T-helper 2 cell treated with Interferon-gamma antibody and Interleukin-4, amounts not matched to agents 5 μg/mL and 100 μg/mL, for 36 hours (primary cell): ENCODE results near the gene MIS12.
A peak's percentile ranks its signal among the peaks of the same experiment; 100 is the strongest.

ENCODE experiments used
- DNase-seq: peaks from one replicate; pipeline ENCODE4 v3.0.0; 2021; ENCODE audit warnings: low spot score
- H3K27ac Mint-ChIP-seq: one replicate; pipeline ENCODE4 v1.8.0; 2021; ENCODE audit warnings: mild to moderate bottlenecking, mixed read lengths
- H3K27me3 Mint-ChIP-seq: one replicate; pipeline ENCODE4 v1.8.0; 2021; ENCODE audit warnings: low read depth, mixed read lengths
- H3K36me3 Mint-ChIP-seq: one replicate; pipeline ENCODE4 v1.8.0; 2021; ENCODE audit warnings: low read depth, mixed read lengths
- H3K4me1 Mint-ChIP-seq: one replicate; pipeline ENCODE4 v1.8.0; 2021; ENCODE audit warnings: low read depth, mixed read lengths
- H3K4me3 Mint-ChIP-seq: one replicate; pipeline ENCODE4 v1.8.0; 2022; ENCODE audit warnings: mild to moderate bottlenecking, moderate library complexity, mixed read lengths
- H3K9me3 Mint-ChIP-seq: one replicate; pipeline ENCODE4 v1.8.0; 2021; ENCODE audit warnings: mixed read lengths

MIS12 gene

DNA sequence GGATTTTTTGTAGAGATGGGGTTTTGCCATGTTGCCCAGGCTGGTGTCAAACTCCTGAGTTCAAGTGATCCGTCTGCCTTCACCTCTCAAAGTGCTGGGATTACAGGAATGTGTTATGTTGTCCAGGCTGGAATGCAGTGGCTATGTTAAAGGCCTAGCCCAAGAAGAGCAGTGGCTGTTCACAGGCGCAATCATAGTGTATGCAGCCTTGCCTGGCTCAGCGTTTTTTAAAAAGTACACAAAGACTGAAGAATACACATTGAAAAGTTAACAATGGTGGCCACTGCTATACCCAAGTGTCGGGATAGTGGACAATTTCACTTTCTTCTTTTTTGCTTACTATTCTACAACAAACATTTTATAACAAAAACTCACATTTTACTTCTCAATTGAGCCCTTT is 7.4 kb upstream of the MIS12 start:
- H3K36me3 Mint-ChIP-seq: peaks cover 75% of the 10 kb centered on the region
- H3K27ac Mint-ChIP-seq: no peak overlapping the region
- H3K4me1 Mint-ChIP-seq: peaks cover 13% of the 10 kb centered on the region
- no peaks in the 10 kb centered on the region for H3K9me3 Mint-ChIP-seq
- no peaks in the 10 kb centered on the region for H3K27me3 Mint-ChIP-seq
- H3K4me3 Mint-ChIP-seq: no peak overlapping the region
- no peak for DNase-seq

DNA sequence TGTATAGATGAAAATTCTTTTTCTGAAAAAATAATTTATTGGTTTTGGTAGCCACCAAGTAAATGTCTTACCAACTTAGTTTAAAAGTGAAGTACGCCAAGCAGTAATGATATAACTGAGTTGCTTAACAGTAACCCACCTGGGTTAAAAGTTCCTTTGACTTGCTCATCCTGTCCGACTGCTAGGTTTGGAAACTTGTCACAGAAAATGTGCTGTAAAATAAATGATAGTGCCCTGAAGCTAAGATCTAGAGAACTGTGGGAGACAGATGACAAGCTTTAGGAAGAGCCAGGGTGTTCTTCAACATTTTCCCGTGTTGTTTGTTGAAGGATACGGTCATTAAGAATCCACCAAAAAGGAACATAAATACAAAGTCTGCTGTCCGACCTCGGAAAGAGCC is 5.4 kb upstream of the MIS12 start:
- Mint-ChIP-seq H3K27ac (no peak overlapping the region), H3K27me3 (no peaks in the 10 kb centered on the region), H3K4me1 (peaks cover 22% of the 10 kb centered on the region), H3K36me3 (peaks cover 76% of the 10 kb centered on the region), H3K9me3 (no peaks in the 10 kb centered on the region), H3K4me3 (no peak overlapping the region)
- DNase-seq: no peak

DNA sequence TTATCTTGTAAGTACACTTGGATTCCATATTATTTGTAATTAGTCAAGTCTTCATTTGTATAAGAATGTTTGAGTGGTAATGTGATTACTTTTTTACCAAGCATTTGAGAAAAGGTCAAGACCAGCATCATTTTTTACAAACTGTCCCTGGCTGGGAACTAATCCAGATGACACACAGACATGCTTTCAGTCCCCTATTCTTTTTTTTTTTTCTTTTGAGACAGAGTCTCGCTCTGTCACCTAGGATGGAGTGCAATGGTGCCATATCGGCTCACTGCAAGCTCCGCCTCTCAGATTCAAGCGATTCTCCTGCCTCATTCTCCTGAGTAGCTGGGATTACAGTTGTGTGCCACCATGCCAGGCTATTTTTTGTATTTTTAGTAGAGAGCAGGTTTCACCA is 4.9 kb upstream of the MIS12 start:
- Mint-ChIP-seq H3K36me3 (peaks cover 73% of the 10 kb centered on the region), H3K27ac (no peak overlapping the region), H3K4me3 (no peak overlapping the region), H3K4me1 (peaks cover 22% of the 10 kb centered on the region), H3K27me3 (no peaks in the 10 kb centered on the region), H3K9me3 (no peaks in the 10 kb centered on the region)
- no peak for DNase-seq

DNA sequence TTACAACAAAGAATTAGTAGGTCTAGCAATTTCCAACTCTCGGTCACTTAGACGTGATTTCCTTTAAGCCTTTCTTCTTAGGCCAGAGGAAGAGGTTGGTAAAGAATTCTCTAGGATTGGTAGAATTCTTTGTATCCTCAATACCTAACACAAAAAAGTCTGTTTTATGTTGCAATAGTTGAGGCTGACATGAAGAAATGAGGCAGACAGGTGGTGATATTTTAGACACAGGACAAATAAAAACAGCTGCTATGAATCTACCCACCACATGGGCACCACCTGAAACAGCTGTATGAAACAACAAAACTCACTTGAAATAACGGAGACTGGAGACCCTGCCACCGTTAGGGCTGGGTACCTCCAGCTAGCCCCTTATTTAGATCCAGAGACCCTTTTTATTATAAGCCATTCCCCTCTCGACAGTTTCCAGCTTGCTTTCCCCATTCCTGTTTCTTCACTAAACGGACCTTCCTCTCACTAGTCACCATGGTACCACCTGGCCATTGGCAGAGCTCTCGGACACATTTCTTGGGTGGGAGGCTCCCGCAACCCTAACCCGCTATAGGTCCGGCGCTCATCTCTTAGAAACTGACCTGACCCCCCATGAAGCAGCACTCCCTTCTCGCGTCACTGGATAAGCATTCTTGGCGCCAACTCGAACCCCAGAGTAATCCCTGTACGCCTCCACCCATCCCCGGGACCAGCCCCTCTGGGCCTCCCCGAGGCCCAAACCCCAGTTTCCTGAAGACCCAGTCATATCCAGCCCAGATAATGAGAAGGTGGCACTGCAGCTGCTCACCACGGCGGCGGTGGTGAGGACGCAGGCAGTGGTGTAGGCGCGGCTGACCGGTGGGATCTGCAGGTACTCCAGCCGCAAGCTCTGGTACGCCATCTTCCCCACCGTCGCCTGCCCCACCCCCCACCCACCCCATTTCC is 828 bp upstream of the MIS12 start, which contains the start of gene DERL2:
Gene DERL2 (minus strand): TSS at position 909 of the 936 bp plus-strand sequence. CDS start 17 bp downstream, at position 892.
- Mint-ChIP-seq H3K4me3 (peak within 1 kb of the TSS; percentile 99), H3K4me1 (peaks cover 35% of the 10 kb centered on the region), H3K27me3 (no peaks in the 10 kb centered on the region), H3K27ac (peak within 1 kb of the TSS; percentile 97), H3K9me3 (no peaks in the 10 kb centered on the region), H3K36me3 (peaks cover 73% of the 10 kb centered on the region)
- no peak for DNase-seq

DNA sequence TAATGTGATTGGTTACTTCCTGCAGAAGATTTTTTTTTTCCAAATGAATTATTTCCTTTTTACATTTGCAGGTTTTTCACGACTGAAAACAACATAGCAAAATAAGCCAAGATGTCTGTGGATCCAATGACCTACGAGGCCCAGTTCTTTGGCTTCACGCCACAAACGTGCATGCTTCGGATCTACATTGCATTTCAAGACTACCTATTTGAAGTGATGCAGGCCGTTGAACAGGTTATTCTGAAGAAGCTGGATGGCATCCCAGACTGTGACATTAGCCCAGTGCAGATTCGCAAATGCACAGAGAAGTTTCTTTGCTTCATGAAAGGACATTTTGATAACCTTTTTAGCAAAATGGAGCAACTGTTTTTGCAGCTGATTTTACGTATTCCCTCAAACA is 2.4 kb downstream of the MIS12 start:
- Mint-ChIP-seq H3K4me3 (no peak overlapping the region), H3K36me3 (peaks cover 52% of the 10 kb centered on the region), H3K27ac (no peak overlapping the region), H3K4me1 (peaks cover 27% of the 10 kb centered on the region), H3K9me3 (peaks cover 3% of the 10 kb centered on the region), H3K27me3 (no peaks in the 10 kb centered on the region)
- DNase-seq: no peak

DNA sequence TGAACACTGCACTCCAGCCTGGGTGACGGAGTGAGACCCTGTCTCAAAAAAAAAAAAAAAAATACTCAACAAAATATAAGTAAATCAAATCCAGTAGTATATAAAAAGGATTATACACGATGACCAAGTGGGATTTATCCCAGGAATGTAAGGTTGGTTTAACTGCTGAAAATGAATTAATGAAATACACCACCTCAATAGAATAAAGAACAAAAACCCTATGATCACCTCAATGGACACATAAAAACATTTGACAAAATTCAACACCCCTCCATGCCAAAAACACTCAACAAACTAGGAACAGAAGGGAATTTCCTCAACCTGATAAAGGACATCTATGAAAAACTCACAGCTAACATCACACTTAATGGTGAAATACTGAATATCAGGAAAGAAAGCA is 6.6 kb downstream of the MIS12 start:
- peaks cover 12% of the 10 kb centered on the region for H3K27me3 Mint-ChIP-seq
- H3K36me3 Mint-ChIP-seq: peaks cover 27% of the 10 kb centered on the region
- peaks cover 3% of the 10 kb centered on the region for H3K9me3 Mint-ChIP-seq
- H3K4me3 Mint-ChIP-seq: no peak overlapping the region
- no peak for DNase-seq
- no peak overlapping the region for H3K27ac Mint-ChIP-seq
- peaks cover 5% of the 10 kb centered on the region for H3K4me1 Mint-ChIP-seq

DNA sequence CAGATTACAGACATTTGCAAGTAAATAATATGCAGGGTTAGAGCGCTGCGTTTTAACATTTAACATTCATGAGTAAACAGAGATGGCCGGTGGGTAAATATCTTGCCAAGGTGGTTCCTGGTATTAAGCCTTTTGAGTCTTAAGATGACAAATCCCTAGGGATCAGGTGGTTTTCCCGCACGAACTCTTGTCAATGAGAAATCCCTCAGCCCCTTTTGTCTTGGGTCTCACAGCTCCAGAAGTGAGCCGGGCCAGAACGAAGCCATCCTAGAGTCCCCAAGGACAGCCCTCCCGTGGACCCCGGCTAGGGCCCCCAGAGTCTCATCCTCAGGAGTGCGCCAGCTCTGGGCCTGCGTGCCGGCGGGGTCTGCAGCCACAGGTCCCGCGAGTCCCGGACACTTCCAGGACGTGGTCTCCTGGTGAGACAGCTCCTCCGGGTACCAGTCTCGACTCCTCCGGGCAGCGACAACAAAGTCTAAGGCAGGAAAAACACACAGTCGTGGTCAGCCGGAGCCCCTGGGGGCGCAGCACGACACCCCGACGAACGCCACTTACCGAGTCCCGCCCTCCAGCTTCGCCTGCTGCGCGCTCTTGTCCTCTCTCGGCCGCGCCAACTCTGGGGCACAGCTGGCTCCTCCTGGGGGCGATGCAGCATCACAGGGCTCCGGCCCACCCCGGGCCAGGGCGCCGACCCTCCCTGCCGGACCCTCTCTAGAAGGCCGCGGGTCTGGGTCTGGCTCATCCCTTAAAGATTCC is 13.3 kb downstream of the MIS12 start:
- no peak for DNase-seq
- H3K27ac Mint-ChIP-seq: no peak overlapping the region
- H3K36me3 Mint-ChIP-seq: peaks cover 18% of the 10 kb centered on the region
- peaks cover 6% of the 10 kb centered on the region for H3K4me1 Mint-ChIP-seq
- peak overlapping the region; percentile 96 for H3K4me3 Mint-ChIP-seq
- no peaks in the 10 kb centered on the region for H3K9me3 Mint-ChIP-seq
- H3K27me3 Mint-ChIP-seq: peaks cover 15% of the 10 kb centered on the region

DNA sequence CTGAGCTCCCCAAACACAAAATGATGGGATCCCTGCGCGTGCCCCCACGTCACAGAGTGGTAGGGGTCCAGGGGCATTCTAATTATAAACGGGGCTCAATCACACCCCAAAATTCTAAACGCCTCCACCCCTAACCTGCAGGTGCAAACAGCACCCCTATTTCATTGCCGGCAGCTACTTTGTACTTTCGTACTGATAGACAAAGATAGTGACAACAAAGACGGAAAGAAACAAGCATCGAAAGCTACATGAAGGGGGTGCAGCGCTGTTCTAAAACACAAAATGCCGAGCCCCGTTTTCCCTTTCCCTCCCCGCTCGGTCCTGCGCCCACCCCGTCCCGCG is 13.9 kb downstream of the MIS12 start:
- DNase-seq: no peak
- Mint-ChIP-seq H3K4me3 (peak overlapping the region; percentile 96), H3K36me3 (peaks cover 18% of the 10 kb centered on the region), H3K27me3 (peaks cover 14% of the 10 kb centered on the region), H3K27ac (peak overlapping the region; percentile 58), H3K9me3 (no peaks in the 10 kb centered on the region), H3K4me1 (peaks cover 6% of the 10 kb centered on the region)

DNA sequence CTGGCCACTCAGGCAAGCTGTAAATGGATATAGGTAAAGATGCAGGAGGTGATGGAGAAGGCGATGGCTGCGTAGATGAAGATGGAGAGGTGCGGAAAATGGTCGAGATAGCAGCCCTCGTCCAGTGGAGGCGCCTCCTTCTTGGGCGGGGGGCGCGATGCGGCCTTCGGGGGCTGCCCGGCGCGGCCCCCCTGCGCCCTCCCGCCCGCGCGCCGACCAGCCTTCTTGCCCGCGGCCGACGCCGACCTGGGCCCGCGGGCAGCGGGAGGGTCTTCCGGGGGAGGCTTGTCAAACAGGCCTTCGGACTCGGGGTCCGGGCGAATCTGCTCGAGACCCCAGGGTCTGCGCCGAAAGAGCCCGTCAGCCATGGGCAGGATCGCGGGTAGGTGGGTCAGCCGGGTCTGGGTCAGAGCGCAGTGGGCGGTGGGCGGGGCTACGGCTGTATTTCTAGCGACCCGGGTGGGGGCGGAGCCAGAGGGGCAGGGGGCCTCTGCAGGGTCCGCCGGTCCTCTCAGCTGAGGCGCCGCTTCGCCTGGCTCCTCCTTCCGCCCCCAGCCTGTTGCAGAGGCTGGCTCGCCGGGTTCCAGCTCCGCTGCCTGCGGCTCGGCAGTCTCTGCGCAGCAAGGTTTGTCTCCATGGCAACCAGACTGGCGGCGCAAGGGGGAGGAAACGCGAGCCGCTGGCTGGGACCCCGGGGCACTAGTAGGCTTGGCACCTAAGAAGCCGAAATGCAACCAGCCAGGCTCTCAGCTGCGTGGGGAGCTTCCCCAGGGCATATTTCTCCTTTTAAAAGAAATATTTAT is 14.4 kb downstream of the MIS12 start:
- Mint-ChIP-seq H3K4me1 (peaks cover 6% of the 10 kb centered on the region), H3K36me3 (peaks cover 18% of the 10 kb centered on the region), H3K27ac (peak overlapping the region; percentile 58)

DNA sequence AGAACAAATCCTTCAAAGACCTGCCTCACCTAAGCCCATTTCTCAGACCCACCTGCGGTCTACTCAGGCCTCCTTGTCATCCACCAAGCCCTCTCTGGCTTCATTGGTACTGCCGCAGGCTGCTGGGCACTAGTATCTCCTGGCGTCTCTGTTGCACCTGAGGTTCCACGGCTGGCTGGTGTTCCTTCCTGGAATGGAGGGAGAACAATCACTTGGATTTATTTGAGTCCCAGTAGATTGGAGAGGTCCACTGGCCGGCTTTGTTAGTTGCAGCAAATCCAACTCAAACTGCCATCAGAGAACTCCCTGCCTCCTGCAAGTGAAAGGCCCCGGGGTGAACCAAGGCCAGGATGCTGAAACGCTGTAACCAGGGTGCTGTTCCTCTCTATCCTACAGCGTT is 15.3 kb downstream of the MIS12 start:
- peaks cover 7% of the 10 kb centered on the region for H3K27me3 Mint-ChIP-seq
- H3K4me1 Mint-ChIP-seq: peaks cover 6% of the 10 kb centered on the region
- peak overlapping the region; percentile 62 for H3K4me3 Mint-ChIP-seq
- no peak for DNase-seq
- H3K9me3 Mint-ChIP-seq: no peaks in the 10 kb centered on the region
- peaks cover 18% of the 10 kb centered on the region for H3K36me3 Mint-ChIP-seq
- no peak overlapping the region for H3K27ac Mint-ChIP-seq

More for the DNA sequence above, 14.4 kb downstream of the MIS12 start:
- H3K9me3 Mint-ChIP-seq: no peaks in the 10 kb centered on the region
- H3K4me3 Mint-ChIP-seq: peak overlapping the region; percentile 96
- peaks cover 11% of the 10 kb centered on the region for H3K27me3 Mint-ChIP-seq
- peak; percentile 68 for DNase-seq

DNA sequence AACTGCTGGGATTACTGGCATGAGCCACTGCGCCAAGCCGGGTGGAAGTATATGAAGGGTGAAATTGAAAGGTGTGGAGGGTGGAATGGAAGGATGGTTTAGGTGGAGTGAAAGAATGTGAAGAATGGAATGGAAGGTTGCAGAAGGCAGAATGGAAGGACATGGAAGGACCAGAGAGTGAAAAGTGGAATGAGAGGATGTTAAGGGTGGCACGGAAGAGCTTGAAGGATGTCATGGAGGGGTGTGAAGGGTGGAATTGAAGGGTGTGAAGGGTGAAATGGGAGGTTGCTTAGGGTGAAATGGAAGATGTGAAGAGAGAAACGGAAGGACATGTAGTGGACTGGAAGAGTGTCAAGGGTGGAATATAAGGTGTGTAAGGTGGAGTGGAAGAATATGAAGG is 16.2 kb downstream of the MIS12 start:
- Mint-ChIP-seq H3K27me3 (peaks cover 4% of the 10 kb centered on the region), H3K27ac (no peak overlapping the region), H3K36me3 (peaks cover 20% of the 10 kb centered on the region), H3K4me1 (peaks cover 6% of the 10 kb centered on the region), H3K9me3 (no peaks in the 10 kb centered on the region), H3K4me3 (no peak overlapping the region)
- no peak for DNase-seq

DNA sequence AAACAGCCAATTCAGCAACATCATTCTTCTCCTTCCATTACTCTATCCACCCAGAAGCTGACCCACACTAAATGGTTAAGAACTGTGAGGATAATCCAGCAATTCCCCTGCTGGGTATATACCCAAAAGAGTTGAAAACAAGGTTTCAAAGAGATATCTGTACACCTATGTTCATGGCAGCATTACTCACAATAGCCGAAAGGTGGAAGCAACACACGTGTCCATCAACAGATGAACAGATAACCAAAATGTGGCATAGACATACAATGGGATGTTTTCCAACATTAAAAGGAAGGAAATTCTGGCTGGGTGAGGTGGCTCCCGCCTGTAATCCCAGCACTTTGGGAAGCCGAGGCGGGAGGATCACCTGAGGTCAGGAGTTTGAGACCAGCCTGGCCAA is 19.9 kb downstream of the MIS12 start:
- Mint-ChIP-seq H3K4me3 (no peak overlapping the region), H3K36me3 (peaks cover 22% of the 10 kb centered on the region), H3K4me1 (peaks cover 2% of the 10 kb centered on the region), H3K9me3 (no peaks in the 10 kb centered on the region), H3K27ac (no peak overlapping the region), H3K27me3 (no peaks in the 10 kb centered on the region)
- no peak for DNase-seq

DNA sequence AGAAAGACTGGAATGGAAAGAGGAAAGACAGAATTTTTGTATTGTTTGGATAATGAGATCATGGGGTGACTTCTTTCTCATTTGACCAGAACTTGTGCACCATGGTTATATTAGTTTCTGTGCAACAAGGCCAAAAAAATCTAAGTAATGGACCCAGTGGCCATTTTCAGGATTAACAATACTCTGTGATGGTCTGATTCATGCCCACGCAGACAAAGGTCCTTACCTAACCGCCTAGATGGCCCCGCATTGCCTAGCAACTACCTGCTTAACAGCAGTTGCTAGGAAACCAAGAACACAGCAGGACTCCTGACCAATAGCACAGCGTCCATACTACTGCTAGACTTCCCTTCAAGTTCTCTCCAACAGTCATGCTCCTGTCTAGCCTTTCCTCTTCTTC is 22.4 kb downstream of the MIS12 start:
- no peak overlapping the region for H3K4me3 Mint-ChIP-seq
- peaks cover 5% of the 10 kb centered on the region for H3K9me3 Mint-ChIP-seq
- no peak overlapping the region for H3K27ac Mint-ChIP-seq
- H3K36me3 Mint-ChIP-seq: peaks cover 33% of the 10 kb centered on the region
- H3K4me1 Mint-ChIP-seq: peaks cover 19% of the 10 kb centered on the region
- DNase-seq: no peak
- no peaks in the 10 kb centered on the region for H3K27me3 Mint-ChIP-seq
